Measurements from ENCODE around the gene GPC6. TPM values are rescaled to one million over a fixed set of nuclear protein-coding genes. Genes with fewer than 3 reads are reported as not detected.

The GPC6 gene
- total and polyA plus RNA-seq, 9 of the 15 experiments (the other 6 are each of a cell fraction or from before 2014, with no cell fraction given), result under 0.01 to 0.20 (median 0.01) TPM; not detected in 4

GRCh38 chr13:93356469-93356868 is 129.9 kb downstream of the GPC6 start (continued):
- TF ChIP-seq FOXO4 (CRISPR knock-in tag; IDR thresholded peaks at IDR 0.05) (no peak), POLR3G (IDR thresholded peaks at IDR 0.05; ENCODE audit: extremely low read depth, insufficient read length, insufficient replicate concordance) (no peak), ZNF740 (CRISPR knock-in tag; IDR thresholded peaks at IDR 0.05) (no peak), ZNF740 (tag; IDR thresholded peaks at IDR 0.05) (no peak), TBP (optimal IDR thresholded peaks at IDR 0.05; ENCODE audit: low read depth, low read length) (no peak), ZNF239 (CRISPR knock-in tag; IDR thresholded peaks at IDR 0.05) (no peak), HMG20B (CRISPR knock-in tag; IDR thresholded peaks at IDR 0.05) (no peak), SETDB1 (IDR thresholded peaks at IDR 0.05; ENCODE audit: low read length) (no peak), ZNF609 (CRISPR knock-in tag; IDR thresholded peaks at IDR 0.05; ENCODE audit: borderline replicate concordance) (no peak), ZNF592 (IDR thresholded peaks at IDR 0.05) (no peak)
